Neural cell (in vitro differentiated cells): ENCODE measurements around the gene ZNF154. TPM values are rescaled to one million over a fixed set of nuclear protein-coding genes. Genes with fewer than 3 reads are reported as not detected.
A peak's percentile ranks its signal among the peaks of the same experiment; 100 is the strongest.

Experiments
- H2AFZ ChIP-seq: fragments of 200-600, 300-800 bp; sonication (generic), shearing (Covaris generic); 2 replicates; pipeline ENCODE4 v1.6.0; 2014; ENCODE audit warnings: low read depth, mild to moderate bottlenecking, antibody characterized with exemption, low read length, moderate library complexity
- H3F3A ChIP-seq: fragments of 200-600 bp; shearing (Covaris generic); 2 replicates; pipeline ENCODE4 v1.6.1; 2016; ENCODE audit warnings: mild to moderate bottlenecking, moderate library complexity, mixed read lengths, antibody characterized with exemption, low read length; ENCODE audit not compliant: insufficient read depth, poor library complexity, severe bottlenecking
- H3K27ac ChIP-seq: fragments of 200-600, 300-800 bp; sonication (generic), shearing (Covaris generic); 2 replicates; pipeline ENCODE4 v1.5.1; 2014; ENCODE audit warnings: mild to moderate bottlenecking, low read length, moderate library complexity
- H3K27me3 ChIP-seq: fragments of 300-800, 200-600 bp; sonication (generic), shearing (Covaris generic); 2 replicates; pipeline ENCODE4 v1.6.0; 2014; ENCODE audit warnings: mild to moderate bottlenecking, low read depth, low read length, moderate library complexity; ENCODE audit not compliant: insufficient read depth
- H3K36me3 ChIP-seq: fragments of 300-800, 200-600 bp; sonication (generic), shearing (Covaris generic); 2 replicates; pipeline ENCODE4 v1.5.1; 2014; ENCODE audit warnings: mild to moderate bottlenecking, antibody characterized with exemption, low read length, moderate library complexity; ENCODE audit not compliant: insufficient read depth
- H3K4me2 ChIP-seq: fragments of 300-800, 200-600 bp; sonication (generic), shearing (Covaris generic); 2 replicates; pipeline ENCODE4 v1.6.0; 2014; ENCODE audit warnings: mild to moderate bottlenecking, low read length
- H3K4me3 ChIP-seq: fragments of 300-800, 200-600 bp; sonication (generic), shearing (Covaris generic); 2 replicates; pipeline ENCODE4 v1.5.1; 2014; ENCODE audit warnings: mild to moderate bottlenecking, low read length, moderate library complexity
- H3K79me2 ChIP-seq: fragments of 200-600 bp; shearing (Covaris generic); replicated peaks from 2 replicates; pipeline ENCODE4 v1.6.0; 2014; ENCODE audit warnings: mild to moderate bottlenecking, low read length, moderate library complexity; ENCODE audit not compliant: insufficient read depth
- H3K9ac ChIP-seq: fragments of 300-800, 200-600 bp; sonication (generic), shearing (Covaris generic); 2 replicates; pipeline ENCODE4 v1.6.1; 2016; ENCODE audit warnings: mild to moderate bottlenecking, low read length, mixed read lengths
- H3K9me2 ChIP-seq: fragments of 200-600 bp; shearing (Covaris generic); 2 replicates; pipeline ENCODE4 v1.6.1; 2016; ENCODE audit warnings: mild to moderate bottlenecking, low read length, mixed read lengths; ENCODE audit not compliant: insufficient read depth
- H3K9me3 ChIP-seq: fragments of 200-600, 300-800 bp; sonication (generic), shearing (Covaris generic); 2 replicates; pipeline ENCODE4 v1.6.1; 2016; ENCODE audit warnings: mild to moderate bottlenecking, mixed run types, low read length, moderate library complexity, mixed read lengths
- H4K20me1 ChIP-seq: fragments of 200-600 bp; shearing (Covaris generic); 2 replicates; pipeline ENCODE4 v1.6.1; 2016; ENCODE audit warnings: mild to moderate bottlenecking, mixed run types; ENCODE audit not compliant: insufficient read depth
- EP300 ChIP-seq: fragments of 450-650 bp; conservative IDR thresholded peaks from 2 replicates; pipeline ENCODE4 v1.6.1; 2014; ENCODE audit warnings: antibody characterized with exemption, mild to moderate bottlenecking, moderate library complexity; ENCODE audit not compliant: poor library complexity, severe bottlenecking
- EZH2 ChIP-seq: fragments of 200-600, 300-800 bp; shearing (Covaris generic), sonication (generic); IDR thresholded peaks from 2 replicates; pipeline ENCODE4 v1.6.1; 2014; ENCODE audit warnings: antibody characterized with exemption, low read length, borderline replicate concordance, mild to moderate bottlenecking; ENCODE audit not compliant: insufficient read depth, poor library complexity, severe bottlenecking
- MXI1 ChIP-seq: fragments of 450-650 bp; conservative IDR thresholded peaks from 2 replicates; pipeline ENCODE4 v1.6.1; 2014; ENCODE audit warnings: antibody characterized with exemption, mild to moderate bottlenecking; ENCODE audit not compliant: poor library complexity, severe bottlenecking
- POLR2AphosphoS5 ChIP-seq: IDR thresholded peaks from 2 replicates; pipeline ENCODE4 v1.6.1; 2012
- RAD21 ChIP-seq: fragments of 450-650 bp; conservative IDR thresholded peaks from 2 replicates; pipeline ENCODE4 v1.6.1; 2014; ENCODE audit warnings: antibody characterized with exemption, mild to moderate bottlenecking, moderate library complexity
- REST ChIP-seq: IDR thresholded peaks from 2 replicates; pipeline ENCODE4 v1.6.1; 2012; ENCODE audit warnings: borderline replicate concordance
- SMC3 ChIP-seq: fragments of 450-650 bp; conservative IDR thresholded peaks from 2 replicates; pipeline ENCODE4 v1.6.1; 2014; ENCODE audit warnings: antibody characterized with exemption, mild to moderate bottlenecking, moderate library complexity; ENCODE audit not compliant: poor library complexity
- TAF1 ChIP-seq: IDR thresholded peaks from 2 replicates; pipeline ENCODE4 v1.6.1; 2012; ENCODE audit warnings: low read depth
- polyA plus RNA-seq: library from polyadenylated mRNA; depleted of rRNA; stranded (reverse); fragments of >200 nt; gene quantifications from 2 replicates; pipeline ENCODE4 v1.2.3, GENCODE V29; 2014
- TF ChIP-seq, protein P1 (sequence below): fragments of 450-650 bp; IDR thresholded peaks from 2 replicates; pipeline ENCODE4 v1.5.1; 2014; ENCODE audit warnings: antibody characterized with exemption, mild to moderate bottlenecking, moderate library complexity; ENCODE audit not compliant: poor library complexity, severe bottlenecking

ZNF154 gene
- polyA plus RNA-seq, 1 donor from 2014 or later = 25.5 TPM

DNA sequence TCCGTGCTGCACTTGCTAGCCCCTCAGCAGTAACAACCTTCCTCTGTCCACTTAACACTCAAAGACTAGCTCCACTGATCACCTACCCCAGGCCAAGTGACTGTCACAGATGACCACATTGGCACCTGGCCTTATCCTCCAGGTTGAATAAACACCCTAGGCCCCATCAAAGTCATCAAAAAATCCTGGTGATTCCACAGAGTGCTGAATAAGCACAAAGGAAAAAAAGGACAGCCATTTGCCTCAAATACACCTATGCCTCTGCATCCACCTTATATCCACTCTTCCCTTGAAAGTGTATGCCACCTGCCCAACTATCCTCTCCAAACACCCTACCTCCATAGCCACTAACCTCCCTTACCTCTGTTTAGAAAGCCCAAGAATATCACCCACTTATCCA is 2.7 kb downstream of the ZNF154 start:
- peaks cover 43% of the 10 kb centered on the region for H3K79me2 ChIP-seq
- H3K9me2 ChIP-seq = no peaks in the 10 kb centered on the region
- no peaks in the 10 kb centered on the region for H3K9me3 ChIP-seq
- H3K4me2 ChIP-seq = no peak overlapping the region
- peak overlapping the region; percentile 92 for H3K4me3 ChIP-seq
- H3K9ac ChIP-seq = no peak overlapping the region
- H4K20me1 ChIP-seq = no peaks in the 10 kb centered on the region
- no peak overlapping the region for H3K27ac ChIP-seq
- no peak overlapping the region for H2AFZ ChIP-seq
- no peaks in the 10 kb centered on the region for H3F3A ChIP-seq
- peaks cover 19% of the 10 kb centered on the region for H3K36me3 ChIP-seq
- TF ChIP-seq, protein P1, sequence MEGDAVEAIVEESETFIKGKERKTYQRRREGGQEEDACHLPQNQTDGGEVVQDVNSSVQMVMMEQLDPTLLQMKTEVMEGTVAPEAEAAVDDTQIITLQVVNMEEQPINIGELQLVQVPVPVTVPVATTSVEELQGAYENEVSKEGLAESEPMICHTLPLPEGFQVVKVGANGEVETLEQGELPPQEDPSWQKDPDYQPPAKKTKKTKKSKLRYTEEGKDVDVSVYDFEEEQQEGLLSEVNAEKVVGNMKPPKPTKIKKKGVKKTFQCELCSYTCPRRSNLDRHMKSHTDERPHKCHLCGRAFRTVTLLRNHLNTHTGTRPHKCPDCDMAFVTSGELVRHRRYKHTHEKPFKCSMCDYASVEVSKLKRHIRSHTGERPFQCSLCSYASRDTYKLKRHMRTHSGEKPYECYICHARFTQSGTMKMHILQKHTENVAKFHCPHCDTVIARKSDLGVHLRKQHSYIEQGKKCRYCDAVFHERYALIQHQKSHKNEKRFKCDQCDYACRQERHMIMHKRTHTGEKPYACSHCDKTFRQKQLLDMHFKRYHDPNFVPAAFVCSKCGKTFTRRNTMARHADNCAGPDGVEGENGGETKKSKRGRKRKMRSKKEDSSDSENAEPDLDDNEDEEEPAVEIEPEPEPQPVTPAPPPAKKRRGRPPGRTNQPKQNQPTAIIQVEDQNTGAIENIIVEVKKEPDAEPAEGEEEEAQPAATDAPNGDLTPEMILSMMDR = no peak
- no peak for TF ChIP-seq REST
- no peak for TF ChIP-seq EP300
- TF ChIP-seq POLR2AphosphoS5 = no peak
- TF ChIP-seq EZH2 = no peak
- no peak for TF ChIP-seq RAD21
- no peak for TF ChIP-seq SMC3
- TF ChIP-seq TAF1 = no peak
- no peak for TF ChIP-seq MXI1
- H3K27me3 ChIP-seq = no peaks in the 10 kb centered on the region

DNA sequence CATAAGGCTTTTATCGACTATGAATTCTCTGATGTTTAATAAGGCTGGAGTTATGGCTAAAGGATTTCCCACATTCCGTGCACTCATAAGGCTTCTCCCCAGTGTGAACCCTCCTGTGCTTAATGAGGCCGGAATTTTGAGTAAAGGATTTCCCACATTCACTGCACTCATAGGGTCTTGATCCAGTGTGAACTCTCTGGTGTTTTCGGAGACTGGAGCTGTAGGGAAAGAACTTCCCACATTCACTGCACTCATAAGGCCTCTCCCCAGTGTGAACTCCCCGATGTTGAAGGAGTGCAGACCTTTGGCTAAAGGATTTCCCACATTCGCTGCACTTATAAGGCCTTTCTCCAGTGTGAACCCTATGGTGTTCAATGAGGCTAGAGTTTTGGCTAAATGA is 7.4 kb downstream of the ZNF154 start:
- no peak for TF ChIP-seq TAF1
- TF ChIP-seq, protein P1 = no peak
- TF ChIP-seq RAD21 = no peak
- TF ChIP-seq POLR2AphosphoS5 = no peak
- no peak for TF ChIP-seq EP300
- TF ChIP-seq MXI1 = no peak

More for the DNA sequence above, 7.4 kb downstream of the ZNF154 start:
- Histone ChIP-seq H3K4me2 (no peak overlapping the region), H3F3A (no peaks in the 10 kb centered on the region), H3K79me2 (peaks cover 37% of the 10 kb centered on the region), H3K4me3 (no peak overlapping the region), H2AFZ (no peak overlapping the region), H3K27ac (no peak overlapping the region), H4K20me1 (no peaks in the 10 kb centered on the region), H3K9ac (no peak overlapping the region), H3K36me3 (peaks cover 32% of the 10 kb centered on the region), H3K27me3 (no peaks in the 10 kb centered on the region), H3K9me2 (no peaks in the 10 kb centered on the region), H3K9me3 (no peaks in the 10 kb centered on the region)
